H1 (cell line): ENCODE data around the gene ZNF513. TPM values are rescaled to one million over a fixed set of nuclear protein-coding genes. Genes with fewer than 3 reads are reported as not detected.

ENCODE experiments used
- CTCF ChIA-PET: fragments of 300-600 bp; sonication (Branson Sonifier 250); formaldehyde crosslinking; loops from one replicate; lab custom pipeline; 2021; ENCODE audit not compliant: partially characterized antibody; lab: Charles Lee
- POLR2A ChIA-PET: fragments of 300-600 bp; sonication (Branson Sonifier 250); formaldehyde crosslinking; loops from one replicate; lab custom pipeline; 2021; ENCODE audit warnings: inconsistent platforms; ENCODE audit not compliant: partially characterized antibody; lab: Charles Lee
- DNase-seq, 2 experiments: peaks; one replicate each; pipeline versions ENCODE4 v3.0.0 to v3.0.0-alpha.2; 2010 to 2022; ENCODE audit warnings: low spot score in 2 of 2, low read depth in 1 of 2, mixed read lengths in 1 of 2
- FAIRE-seq: peaks from 2 replicates; lab custom pipeline; 2011; peaks lifted over from hg19 to GRCh38; lab: Jason Lieb, UNC
- H2AFZ ChIP-seq: 2 replicates; pipeline ENCODE4 v1.8.1; 2012; ENCODE audit warnings: low read length, inconsistent platforms
- H2AK5ac ChIP-seq: 2 replicates; pipeline ENCODE4 v1.6.1; 2013; ENCODE audit warnings: low read depth, low read length
- H2BK120ac ChIP-seq: replicated peaks from 2 replicates; pipeline ENCODE3; 2013; ENCODE audit warnings: low read depth, low read length, inconsistent platforms
- H2BK12ac ChIP-seq: 2 replicates; pipeline ENCODE4 v1.6.1; 2013; ENCODE audit warnings: low read depth, low read length
- H2BK15ac ChIP-seq: 2 replicates; pipeline ENCODE4 v1.6.1; 2013; ENCODE audit warnings: low read length
- H2BK20ac ChIP-seq: 2 replicates; pipeline ENCODE4 v1.6.1; 2013; ENCODE audit warnings: low read length
- H2BK5ac ChIP-seq: 2 replicates; pipeline ENCODE4 v1.6.1; 2013; ENCODE audit warnings: low read depth, low read length
- H3K14ac ChIP-seq: 2 replicates; pipeline ENCODE4 v1.6.1; 2013; ENCODE audit warnings: inconsistent platforms; ENCODE audit not compliant: insufficient read length
- H3K18ac ChIP-seq: 2 replicates; pipeline ENCODE4 v1.6.1; 2013; ENCODE audit warnings: low read length; ENCODE audit errors: extremely low read depth
- H3K23ac ChIP-seq: 2 replicates; pipeline ENCODE4 v1.6.1; 2013; ENCODE audit warnings: inconsistent platforms; ENCODE audit not compliant: insufficient read length
- H3K23me2 ChIP-seq: 2 replicates; pipeline ENCODE4 v1.6.1; 2013; ENCODE audit warnings: low read depth, low read length
- H3K27ac ChIP-seq: 2 replicates; pipeline ENCODE4 v1.6.1; 2011; ENCODE audit warnings: low read depth, low read length, inconsistent platforms
- H3K27me3 ChIP-seq, 4 experiments: replicated peaks in 1 of 4; 1 replicate in 1 of 4; 2 replicates in 3 of 4; pipeline versions ENCODE4 v1.6.1 to v1.8.1; 2011 to 2013; ENCODE audit warnings: low read length in 3 of 4, mild to moderate bottlenecking in 3 of 4, inconsistent platforms in 2 of 4, mixed read lengths in 2 of 4, moderate library complexity in 1 of 4; ENCODE audit not compliant: control insufficient read depth in 3 of 4, insufficient read depth in 3 of 4; ENCODE audit errors: extremely low read depth in 1 of 4
- H3K36me3 ChIP-seq, 4 experiments: 2 replicates each; pipeline versions ENCODE4 v1.6.1 to v1.8.1; 2011 to 2013; ENCODE audit warnings: mild to moderate bottlenecking in 4 of 4, low read length in 3 of 4, moderate library complexity in 2 of 4, control low read depth in 1 of 4, inconsistent platforms in 1 of 4; ENCODE audit not compliant: insufficient read depth in 4 of 4, control insufficient read depth in 2 of 4
- H3K4ac ChIP-seq: replicated peaks from 2 replicates; pipeline ENCODE3; 2013; ENCODE audit warnings: low read length, low read depth, mixed read lengths, inconsistent platforms; ENCODE audit not compliant: insufficient read length
- H3K4me1 ChIP-seq, 4 experiments: replicated peaks in 1 of 4; 1 replicate in 1 of 4; 2 replicates in 3 of 4; pipeline versions ENCODE4 v1.6.1 to v1.8.1; 2011 to 2013; ENCODE audit warnings: low read length in 3 of 4, inconsistent platforms in 2 of 4, mixed read lengths in 1 of 4; ENCODE audit not compliant: insufficient read depth in 4 of 4, control insufficient read depth in 3 of 4
- H3K4me2 ChIP-seq, 2 experiments: 2 replicates each; pipeline versions ENCODE4 v1.6.1 to v1.8.1; 2011 to 2013; ENCODE audit warnings: low read depth in 2 of 2, low read length in 2 of 2, control low read depth in 1 of 2, inconsistent platforms in 1 of 2, mild to moderate bottlenecking in 1 of 2; ENCODE audit not compliant: insufficient read depth in 1 of 2
- H3K4me3 ChIP-seq, 4 experiments: fragments of 200-600, 300-600 bp in 1 of 4; sonication (generic), shearing (Covaris generic), sonication (Bioruptor Twin) in 1 of 4; 2 replicates each; pipeline versions ENCODE4 v1.5.1 to v1.8.1; 2011 to 2016; ENCODE audit warnings: low read length in 4 of 4, low read depth in 3 of 4, control low read depth in 2 of 4, inconsistent platforms in 2 of 4, mild to moderate bottlenecking in 2 of 4, mixed read lengths in 1 of 4, moderate library complexity in 1 of 4; ENCODE audit not compliant: insufficient read depth in 2 of 4; ENCODE audit errors: extremely low read depth in 1 of 4
- H3K56ac ChIP-seq: replicated peaks from 2 replicates; pipeline ENCODE3; 2013; ENCODE audit warnings: low read depth, mild to moderate bottlenecking, mixed read lengths, low read length, inconsistent platforms; ENCODE audit not compliant: insufficient read length
- H3K79me1 ChIP-seq: 2 replicates; pipeline ENCODE4 v1.6.1; 2013; ENCODE audit warnings: low read depth, low read length, control low read depth
- H3K79me2 ChIP-seq, 2 experiments: 2 replicates each; pipeline versions ENCODE4 v1.6.1 to v1.8.1; 2012 to 2013; ENCODE audit warnings: low read length in 2 of 2, mild to moderate bottlenecking in 2 of 2, inconsistent platforms in 1 of 2; ENCODE audit not compliant: insufficient read depth in 2 of 2, control insufficient read depth in 1 of 2
- H3K9ac ChIP-seq, 4 experiments: replicated peaks in 1 of 4; 1 replicate in 1 of 4; 2 replicates in 3 of 4; pipeline versions ENCODE4 v1.6.1 to v1.8.1; 2011 to 2013; ENCODE audit warnings: low read depth in 3 of 4, low read length in 3 of 4, control low read depth in 2 of 4, mild to moderate bottlenecking in 2 of 4, moderate library complexity in 2 of 4, inconsistent platforms in 1 of 4; ENCODE audit errors: extremely low read depth in 1 of 4
- H3K9me3 ChIP-seq, 2 experiments: 2 replicates each; pipeline versions ENCODE4 v1.6.1 to v1.8.1; 2012 to 2013; ENCODE audit warnings: mild to moderate bottlenecking in 2 of 2, moderate library complexity in 2 of 2, control low read depth in 1 of 2, inconsistent platforms in 1 of 2, low read depth in 1 of 2, low read length in 1 of 2, mixed read lengths in 1 of 2; ENCODE audit not compliant: insufficient read depth in 2 of 2
- H4K20me1 ChIP-seq, 2 experiments: replicated peaks in 1 of 2; 2 replicates each; pipeline versions ENCODE3 to v1.8.1; 2011 to 2013; ENCODE audit warnings: inconsistent platforms in 2 of 2, low read length in 2 of 2, mild to moderate bottlenecking in 1 of 2; ENCODE audit not compliant: insufficient read depth in 2 of 2, control insufficient read depth in 1 of 2
- H4K5ac ChIP-seq: 2 replicates; pipeline ENCODE4 v1.6.1; 2013; ENCODE audit warnings: low read length, low read depth, mixed read lengths, inconsistent platforms; ENCODE audit not compliant: insufficient read length
- H4K8ac ChIP-seq: 2 replicates; pipeline ENCODE4 v1.8.0; 2013; ENCODE audit warnings: mild to moderate bottlenecking, moderate library complexity, low read length, inconsistent platforms; ENCODE audit not compliant: insufficient read depth; ENCODE audit errors: extremely low read depth
- H4K91ac ChIP-seq: replicated peaks from 2 replicates; pipeline ENCODE3; 2013; ENCODE audit warnings: low read length, mixed read lengths, inconsistent platforms; ENCODE audit not compliant: insufficient read length
- KDM5A ChIP-seq: fragments of 200-600 bp; IDR thresholded peaks from 2 replicates; pipeline ENCODE4 v1.7.1; 2012; ENCODE audit warnings: mild to moderate bottlenecking, low read length, inconsistent platforms, mixed read lengths
- PHF8 ChIP-seq: fragments of 200-600 bp; sonication (generic); conservative IDR thresholded peaks from 2 replicates; pipeline ENCODE4 v1.7.1; 2012; ENCODE audit warnings: low read depth, mild to moderate bottlenecking, inconsistent platforms, low read length, moderate library complexity
- POU5F1 ChIP-seq: IDR thresholded peaks from 2 replicates; pipeline ENCODE4 v1.6.1; 2011; ENCODE audit warnings: low read depth, mild to moderate bottlenecking, low read length, moderate library complexity
- RXRA ChIP-seq: IDR thresholded peaks from 2 replicates; pipeline ENCODE4 v1.6.1; 2011; ENCODE audit warnings: low read depth, mild to moderate bottlenecking, low read length, moderate library complexity; ENCODE audit not compliant: insufficient read depth
- SAP30 ChIP-seq: fragments of 300-600 bp; sonication (generic); IDR thresholded peaks from 2 replicates; pipeline ENCODE4 v1.7.1; 2012; ENCODE audit warnings: low read length, moderate library complexity, mild to moderate bottlenecking, inconsistent platforms; ENCODE audit not compliant: insufficient read depth, insufficient replicate concordance
- TEAD4 ChIP-seq: IDR thresholded peaks from 2 replicates; pipeline ENCODE4 v1.6.1; 2012; ENCODE audit warnings: low read depth, low read length, inconsistent platforms, mixed read lengths
- WGBS, 2 experiments: shearing (Covaris generic) in 1 of 2; methylation state at CpG; one replicate each; pipeline versions ENCODE4 v1.1.6 to v1.1.7; 2013 to 2015; ENCODE audit warnings: low lambda C conversion rate in 2 of 2, mixed read lengths in 2 of 2, inconsistent platforms in 1 of 2, low coverage in 1 of 2, missing lambda C conversion rate in 1 of 2; ENCODE audit not compliant: insufficient replicate concordance in 2 of 2, insufficient coverage in 1 of 2, insufficient read length in 1 of 2; ENCODE audit errors: extremely low coverage in 1 of 2, missing lambda C conversion rate in 1 of 2; 5-methylcytosine and 5-hydroxymethylcytosine counted together
- polyA plus RNA-seq, 7 experiments: library from polyadenylated mRNA; depleted of rRNA in 3 of 7; stranded (reverse) in 5 of 7; unstranded in 2 of 7; fragments of >200 nt in 5 of 7; fragments of 200-250 nt in 2 of 7; gene quantifications; 1 replicate in 5 of 7; 2 replicates in 1 of 7; 4 replicates in 1 of 7; pipeline versions ENCODE4 v1.2.1 to v1.2.3, GENCODE V29; 2011 to 2013; ENCODE audit warnings: missing spikeins in 2 of 7, mixed read lengths in 2 of 7
- total RNA-seq: library from RNA; stranded (reverse); fragmentation: NEBNext Ultra II Directional; extraction: Animal tissue kit (Norgen Biotek cat#: 25700); gene quantifications from 2 replicates; pipeline ENCODE4 v1.2.1, GENCODE V29; 2021

Gene ZNF513
- total and polyA plus RNA-seq, 2 of the 8 experiments (the other 6 are each of a cell fraction or from before 2014, with no cell fraction given), result 17.3 to 29.5 TPM

- Histone ChIP-seq H2BK15ac (no peak overlapping the region), H4K91ac (no peak overlapping the region), H3K4me1 (no peaks in the 10 kb centered on the region), H4K20me1 (peaks cover 4 to 10% of the 10 kb centered on the region in 2 experiments), H3K9ac (no peak overlapping the region), H3K36me3 (peaks cover 0 to 2% (median 0%) of the 10 kb centered on the region in 4 experiments; a peak in 1 of 8 replicates), H2AFZ (no peak overlapping the region), H3K56ac (no peak overlapping the region), H3K9me3 (no peaks in the 10 kb centered on the region), H3K27me3 (no peaks in the 10 kb centered on the region), H2BK5ac (no peak overlapping the region), H4K5ac (no peak overlapping the region), H3K4me3 (no peak overlapping the region), H2BK120ac (no peak overlapping the region), H3K23me2 (no peaks in the 10 kb centered on the region), H3K14ac (no peak overlapping the region), H3K18ac (no peak overlapping the region), H3K23ac (no peak overlapping the region), H3K27ac (no peak overlapping the region), H4K8ac (no peak overlapping the region), H3K79me1 (no peaks in the 10 kb centered on the region; the same call in none of the 2 replicates), H3K79me2 (peaks cover 30 to 99% of the 10 kb centered on the region in 2 experiments), H2BK20ac (no peak overlapping the region), H3K4ac (no peak overlapping the region), H3K4me2 (no peak overlapping the region), H2BK12ac (no peak overlapping the region), H2AK5ac (no peak overlapping the region)
- no peak for DNase-seq
- ChIA-PET CTCF (no interaction called here), POLR2A (interaction anchor here (4.1 kb wide), 1 partner anchor 9 kb away, joined by 18 read pairs; the partner anchor contains the start of gene PPM1G)
- no peak for FAIRE-seq
- 95% methylated on average over 2 of the region's 2 CpGs; no CpG with 5 or more reads in 1 of the 2 experiments for WGBS, 2 experiments
- TF ChIP-seq KDM5A (no peak), PHF8 (no peak), TEAD4 (no peak), RXRA (no peak), POU5F1 (no peak), SAP30 (no peak)
These were observed 20.0 kb upstream of the ZNF513 start for GRCh38 chr2:27400348-27401135.
